ENCODE data around the gene PFN2.

GRCh38 chr3:149968216-149968615 lies 2.5 kb downstream of the PFN2 start:
- TF ChIP-seq EZH2 (IDR thresholded peaks at IDR 0.05; ENCODE audit: insufficient read depth, poor library complexity, severe bottlenecking) (no peak), EZH2phosphoT487 (IDR thresholded peaks at IDR 0.05; ENCODE audit: insufficient read depth, low read depth) (no peak)
